ENCODE measurements around the gene ZBTB49.
A peak's percentile ranks its signal among the peaks of the same experiment; 100 is the strongest.

The ZBTB49 gene

GRCh38 chr4:4274226-4274625, 15.8 kb upstream of the ZBTB49 start:
- no peak overlapping the region for H3K27ac ChIP-seq (ENCODE audit: insufficient read depth, low read length, poor library complexity, severe bottlenecking)
- H3K4me3 ChIP-seq (ENCODE audit: insufficient read depth, low read depth, low read length, poor library complexity, severe bottlenecking) = no peak overlapping the region
- peaks cover 53% of the 10 kb centered on the region for H3K36me3 ChIP-seq (ENCODE audit: control insufficient read depth, insufficient read depth, low read length)
- no peaks in the 10 kb centered on the region for H3K27me3 ChIP-seq (replicated peaks; ENCODE audit: control insufficient read depth, insufficient read depth, low read length, poor library complexity, severe bottlenecking)
- H3K4me1 ChIP-seq (ENCODE audit: control insufficient read depth, insufficient read depth, low read length, poor library complexity, severe bottlenecking) = no peaks in the 10 kb centered on the region
- no peaks in the 10 kb centered on the region for H3K9me3 ChIP-seq (ENCODE audit: control insufficient read depth, low read length)
- no peak for DNase-seq

GRCh38 chr4:4277531-4277930, 12.5 kb upstream of the ZBTB49 start:
- H3K27me3 ChIP-seq (replicated peaks; ENCODE audit: control insufficient read depth, insufficient read depth, low read length, poor library complexity, severe bottlenecking) = no peaks in the 10 kb centered on the region
- H3K36me3 ChIP-seq (ENCODE audit: control insufficient read depth, insufficient read depth, low read length) = peaks cover 72% of the 10 kb centered on the region
- DNase-seq = no peak
- H3K9me3 ChIP-seq (ENCODE audit: control insufficient read depth, low read length) = no peaks in the 10 kb centered on the region
- H3K27ac ChIP-seq (ENCODE audit: insufficient read depth, low read length, poor library complexity, severe bottlenecking) = no peak overlapping the region
- H3K4me1 ChIP-seq (ENCODE audit: control insufficient read depth, insufficient read depth, low read length, poor library complexity, severe bottlenecking) = no peaks in the 10 kb centered on the region
- H3K4me3 ChIP-seq (ENCODE audit: insufficient read depth, low read depth, low read length, poor library complexity, severe bottlenecking) = no peak overlapping the region

GRCh38 chr4:4281787-4282186, 8.3 kb upstream of the ZBTB49 start:
- Histone ChIP-seq H3K36me3 (ENCODE audit: control insufficient read depth, insufficient read depth, low read length) (peaks cover 81% of the 10 kb centered on the region), H3K9me3 (ENCODE audit: control insufficient read depth, low read length) (no peaks in the 10 kb centered on the region), H3K4me3 (ENCODE audit: insufficient read depth, low read depth, low read length, poor library complexity, severe bottlenecking) (no peak overlapping the region), H3K4me1 (ENCODE audit: control insufficient read depth, insufficient read depth, low read length, poor library complexity, severe bottlenecking) (peaks cover 3% of the 10 kb centered on the region), H3K27me3 (replicated peaks; ENCODE audit: control insufficient read depth, insufficient read depth, low read length, poor library complexity, severe bottlenecking) (no peaks in the 10 kb centered on the region), H3K27ac (ENCODE audit: insufficient read depth, low read length, poor library complexity, severe bottlenecking) (no peak overlapping the region)
- DNase-seq = no peak

GRCh38 chr4:4284827-4285618, 5.0 kb upstream of the ZBTB49 start:
- no peak for DNase-seq
- H3K36me3 ChIP-seq (ENCODE audit: control insufficient read depth, insufficient read depth, low read length) = peaks cover 57% of the 10 kb centered on the region
- H3K9me3 ChIP-seq (ENCODE audit: control insufficient read depth, low read length) = no peaks in the 10 kb centered on the region
- H3K27me3 ChIP-seq (replicated peaks; ENCODE audit: control insufficient read depth, insufficient read depth, low read length, poor library complexity, severe bottlenecking) = no peaks in the 10 kb centered on the region
- H3K4me1 ChIP-seq (ENCODE audit: control insufficient read depth, insufficient read depth, low read length, poor library complexity, severe bottlenecking) = peaks cover 8% of the 10 kb centered on the region
- H3K27ac ChIP-seq (ENCODE audit: insufficient read depth, low read length, poor library complexity, severe bottlenecking) = no peak overlapping the region
- H3K4me3 ChIP-seq (ENCODE audit: insufficient read depth, low read depth, low read length, poor library complexity, severe bottlenecking) = no peak overlapping the region

- no peaks in the 10 kb centered on the region for H3K27me3 ChIP-seq (replicated peaks; ENCODE audit: control insufficient read depth, insufficient read depth, low read length, poor library complexity, severe bottlenecking)
Measured at GRCh38 chr4:4288098-4288497, 2.0 kb upstream of the ZBTB49 start.

GRCh38 chr4:4289055-4289454, 996 bp upstream of the ZBTB49 start:
- peaks cover 22% of the 10 kb centered on the region for H3K4me1 ChIP-seq (ENCODE audit: control insufficient read depth, insufficient read depth, low read length, poor library complexity, severe bottlenecking)
- peak overlapping the region; percentile 70 for H3K27ac ChIP-seq (ENCODE audit: insufficient read depth, low read length, poor library complexity, severe bottlenecking)
- H3K4me3 ChIP-seq (ENCODE audit: insufficient read depth, low read depth, low read length, poor library complexity, severe bottlenecking) = peak overlapping the region; percentile 85
- peaks cover 23% of the 10 kb centered on the region for H3K36me3 ChIP-seq (ENCODE audit: control insufficient read depth, insufficient read depth, low read length)
- H3K27me3 ChIP-seq (replicated peaks; ENCODE audit: control insufficient read depth, insufficient read depth, low read length, poor library complexity, severe bottlenecking) = no peaks in the 10 kb centered on the region
- no peak for DNase-seq
- no peaks in the 10 kb centered on the region for H3K9me3 ChIP-seq (ENCODE audit: control insufficient read depth, low read length)

More at GRCh38 chr4:4288098-4288497, 2.0 kb upstream of the ZBTB49 start:
- H3K4me1 ChIP-seq (ENCODE audit: control insufficient read depth, insufficient read depth, low read length, poor library complexity, severe bottlenecking) = peaks cover 22% of the 10 kb centered on the region
- DNase-seq = no peak
- no peak overlapping the region for H3K27ac ChIP-seq (ENCODE audit: insufficient read depth, low read length, poor library complexity, severe bottlenecking)
- H3K4me3 ChIP-seq (ENCODE audit: insufficient read depth, low read depth, low read length, poor library complexity, severe bottlenecking) = no peak overlapping the region
- H3K9me3 ChIP-seq (ENCODE audit: control insufficient read depth, low read length) = no peaks in the 10 kb centered on the region
- peaks cover 31% of the 10 kb centered on the region for H3K36me3 ChIP-seq (ENCODE audit: control insufficient read depth, insufficient read depth, low read length)

GRCh38 chr4:4289597-4289940, 482 bp upstream of the ZBTB49 start:
- Histone ChIP-seq H3K36me3 (ENCODE audit: control insufficient read depth, insufficient read depth, low read length) (peaks cover 21% of the 10 kb centered on the region), H3K27me3 (replicated peaks; ENCODE audit: control insufficient read depth, insufficient read depth, low read length, poor library complexity, severe bottlenecking) (no peaks in the 10 kb centered on the region), H3K4me3 (ENCODE audit: insufficient read depth, low read depth, low read length, poor library complexity, severe bottlenecking) (peak overlapping the region; percentile 85), H3K9me3 (ENCODE audit: control insufficient read depth, low read length) (no peaks in the 10 kb centered on the region), H3K27ac (ENCODE audit: insufficient read depth, low read length, poor library complexity, severe bottlenecking) (peak overlapping the region; percentile 70), H3K4me1 (ENCODE audit: control insufficient read depth, insufficient read depth, low read length, poor library complexity, severe bottlenecking) (peaks cover 22% of the 10 kb centered on the region)
- no peak for DNase-seq

- Histone ChIP-seq H3K36me3 (ENCODE audit: control insufficient read depth, insufficient read depth, low read length) (peaks cover 4% of the 10 kb centered on the region), H3K27me3 (replicated peaks; ENCODE audit: control insufficient read depth, insufficient read depth, low read length, poor library complexity, severe bottlenecking) (no peaks in the 10 kb centered on the region), H3K27ac (ENCODE audit: insufficient read depth, low read length, poor library complexity, severe bottlenecking) (no peak overlapping the region), H3K4me1 (ENCODE audit: control insufficient read depth, insufficient read depth, low read length, poor library complexity, severe bottlenecking) (peaks cover 19% of the 10 kb centered on the region), H3K9me3 (ENCODE audit: control insufficient read depth, low read length) (no peaks in the 10 kb centered on the region), H3K4me3 (ENCODE audit: insufficient read depth, low read depth, low read length, poor library complexity, severe bottlenecking) (no peak overlapping the region)
- DNase-seq = no peak
Measured at GRCh38 chr4:4293279-4293678, 3.2 kb downstream of the ZBTB49 start.

GRCh38 chr4:4296283-4296846, 6.3 kb downstream of the ZBTB49 start:
- H3K9me3 ChIP-seq (ENCODE audit: control insufficient read depth, low read length) = no peaks in the 10 kb centered on the region
- H3K4me3 ChIP-seq (ENCODE audit: insufficient read depth, low read depth, low read length, poor library complexity, severe bottlenecking) = no peak overlapping the region
- H3K27me3 ChIP-seq (replicated peaks; ENCODE audit: control insufficient read depth, insufficient read depth, low read length, poor library complexity, severe bottlenecking) = no peaks in the 10 kb centered on the region
- H3K4me1 ChIP-seq (ENCODE audit: control insufficient read depth, insufficient read depth, low read length, poor library complexity, severe bottlenecking) = peaks cover 4% of the 10 kb centered on the region
- peaks cover 10% of the 10 kb centered on the region for H3K36me3 ChIP-seq (ENCODE audit: control insufficient read depth, insufficient read depth, low read length)
- DNase-seq = no peak
- H3K27ac ChIP-seq (ENCODE audit: insufficient read depth, low read length, poor library complexity, severe bottlenecking) = no peak overlapping the region

GRCh38 chr4:4299006-4299405, 9.0 kb downstream of the ZBTB49 start:
- Histone ChIP-seq H3K27ac (ENCODE audit: insufficient read depth, low read length, poor library complexity, severe bottlenecking) (no peak overlapping the region), H3K4me3 (ENCODE audit: insufficient read depth, low read depth, low read length, poor library complexity, severe bottlenecking) (no peak overlapping the region), H3K36me3 (ENCODE audit: control insufficient read depth, insufficient read depth, low read length) (peaks cover 18% of the 10 kb centered on the region), H3K27me3 (replicated peaks; ENCODE audit: control insufficient read depth, insufficient read depth, low read length, poor library complexity, severe bottlenecking) (no peaks in the 10 kb centered on the region), H3K9me3 (ENCODE audit: control insufficient read depth, low read length) (no peaks in the 10 kb centered on the region), H3K4me1 (ENCODE audit: control insufficient read depth, insufficient read depth, low read length, poor library complexity, severe bottlenecking) (no peaks in the 10 kb centered on the region)
- DNase-seq = no peak
